Measurements from ENCODE around the gene TTC33.
"Not testable (repeated sequence)": the region's sequence is repeated elsewhere in the genome, so short reads cannot be mapped to it uniquely, and the experiment has no call there.

Gene TTC33

DNA sequence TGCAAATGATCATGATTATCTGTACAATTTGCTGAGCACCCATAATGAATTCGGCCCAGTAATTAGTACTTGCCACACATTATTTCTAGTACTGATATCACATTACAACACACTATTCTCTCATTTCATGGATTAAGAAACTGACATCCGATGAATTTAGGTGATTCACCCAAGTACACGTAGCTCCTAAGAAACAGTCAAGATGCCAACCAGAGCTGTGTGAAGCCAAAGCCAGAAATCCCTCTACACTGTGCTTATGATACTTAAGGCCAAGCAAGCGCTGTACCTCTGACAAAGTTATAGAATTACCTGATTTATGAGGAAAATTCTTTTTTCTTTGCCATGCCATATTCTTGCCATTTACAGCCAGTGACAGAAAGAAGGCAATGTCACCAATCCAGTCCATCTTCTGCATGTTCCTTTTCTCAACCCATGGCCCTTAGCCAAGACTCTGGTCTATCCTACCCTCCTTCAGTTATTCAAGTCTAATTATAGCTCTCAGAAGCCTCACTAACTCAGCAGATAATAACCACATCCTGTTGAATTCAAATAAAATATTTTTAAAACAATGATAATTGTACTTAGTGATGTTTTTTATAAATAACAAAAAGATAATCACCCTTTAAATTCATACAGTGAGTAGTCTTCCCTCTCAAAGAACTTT, 150.3 kb downstream of the TTC33 start:
- peak; percentile 28 for DNase-seq

- DNase-seq, result no peak
Observed at GRCh38 chr5:40603378-40603777, 152.4 kb downstream of the TTC33 start.

GRCh38 chr5:40601198-40601868, 154.4 kb downstream of the TTC33 start:
- DNase-seq, result no peak

DNA sequence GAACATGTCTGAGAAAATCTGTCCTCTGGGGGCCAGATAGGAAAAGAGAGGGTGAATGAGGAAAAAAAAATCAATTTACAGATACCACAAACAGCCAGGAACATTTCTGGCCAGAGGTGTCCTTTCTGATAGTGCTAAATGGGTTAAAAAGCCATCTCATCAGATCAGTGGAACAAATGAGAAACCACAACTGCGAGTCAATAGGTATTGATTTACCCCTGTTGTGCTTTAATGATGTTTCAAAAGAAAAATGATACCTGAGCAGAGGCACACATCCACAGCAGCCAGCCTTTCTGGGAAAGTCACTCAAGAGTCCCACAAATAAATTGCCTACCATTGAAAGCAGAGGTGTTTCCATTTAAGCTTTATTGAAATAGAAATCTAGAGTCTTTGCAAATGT, 155.4 kb downstream of the TTC33 start:
- DNase-seq, result no peak

DNA sequence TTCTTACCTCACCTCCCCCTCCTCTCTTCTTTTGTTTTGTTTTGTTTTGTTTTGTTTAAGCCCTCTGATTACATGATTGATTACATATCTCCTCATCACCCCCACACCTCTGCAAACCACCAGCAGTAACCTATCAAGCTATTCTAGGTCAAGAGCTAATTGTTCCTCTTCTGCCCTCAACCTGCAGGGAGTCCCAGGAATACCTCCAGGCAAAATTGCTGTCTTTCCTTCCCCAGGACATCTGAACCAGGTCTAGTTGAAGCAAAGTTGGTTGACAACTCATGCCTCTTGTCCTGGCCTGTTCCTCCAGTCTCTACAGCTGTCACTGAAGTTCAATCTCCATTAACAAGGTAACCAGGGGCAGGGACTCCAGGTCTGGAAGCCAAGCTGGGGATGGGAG, 156.1 kb downstream of the TTC33 start:
- no peak for DNase-seq

- no peak for DNase-seq
Observed at GRCh38 chr5:40594811-40595210, 160.9 kb downstream of the TTC33 start.

GRCh38 chr5:40591727-40592396, 163.9 kb downstream of the TTC33 start:
- DNase-seq, result not testable (repeated sequence)

DNA sequence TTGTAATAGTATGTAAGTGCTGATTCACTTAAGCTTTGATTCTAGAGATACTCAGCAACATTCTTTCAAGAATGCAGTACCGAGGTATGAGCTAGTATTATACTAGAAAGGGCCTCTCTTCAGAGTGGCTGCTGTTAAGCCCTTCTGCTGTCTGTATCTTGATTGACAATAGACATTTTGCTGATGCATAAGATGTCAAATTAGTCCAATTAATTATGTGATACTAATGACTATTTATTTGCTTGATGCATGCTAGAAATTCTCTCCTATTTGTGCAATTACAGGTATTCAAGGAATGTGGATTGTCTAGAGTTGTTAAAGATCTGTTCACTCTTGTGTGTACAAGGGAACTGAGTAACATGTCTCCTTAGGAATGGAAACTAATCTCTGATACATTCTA, 168.4 kb downstream of the TTC33 start:
- DNase-seq, result no peak

DNA sequence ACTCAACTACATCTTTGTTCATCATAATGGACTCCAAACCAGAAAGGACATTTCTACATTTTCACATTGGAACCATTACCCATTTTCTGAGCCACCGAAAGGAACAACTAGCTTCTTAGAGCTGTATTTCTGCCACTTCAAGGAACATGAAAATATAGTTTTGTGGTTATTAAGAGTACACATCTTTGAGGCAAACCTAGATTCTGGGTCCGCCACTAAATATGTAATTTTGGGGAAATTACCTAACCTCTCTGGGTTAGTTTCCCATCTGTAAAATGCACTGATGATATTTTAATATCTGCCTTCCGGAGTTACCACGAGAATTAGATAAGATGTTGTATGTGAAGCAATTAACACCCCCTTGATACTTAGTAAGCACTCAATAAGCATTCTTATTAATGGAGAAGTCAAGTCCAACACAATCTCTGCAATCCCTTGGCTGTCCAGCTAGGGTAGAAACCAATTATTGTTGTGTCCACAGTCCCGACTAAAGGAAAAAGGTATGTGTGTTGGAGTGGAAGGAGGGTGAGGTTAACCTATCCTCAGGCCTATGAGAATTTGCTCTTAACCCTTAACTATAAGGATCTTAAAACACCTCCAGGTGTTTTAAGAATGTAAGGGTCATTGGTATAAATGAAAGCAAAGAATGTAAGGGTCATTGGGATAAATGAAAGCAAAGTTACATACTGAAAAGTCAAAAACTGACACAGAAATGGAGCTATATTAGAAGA, 170.1 kb downstream of the TTC33 start:
- DNase-seq, result no peak

DNA sequence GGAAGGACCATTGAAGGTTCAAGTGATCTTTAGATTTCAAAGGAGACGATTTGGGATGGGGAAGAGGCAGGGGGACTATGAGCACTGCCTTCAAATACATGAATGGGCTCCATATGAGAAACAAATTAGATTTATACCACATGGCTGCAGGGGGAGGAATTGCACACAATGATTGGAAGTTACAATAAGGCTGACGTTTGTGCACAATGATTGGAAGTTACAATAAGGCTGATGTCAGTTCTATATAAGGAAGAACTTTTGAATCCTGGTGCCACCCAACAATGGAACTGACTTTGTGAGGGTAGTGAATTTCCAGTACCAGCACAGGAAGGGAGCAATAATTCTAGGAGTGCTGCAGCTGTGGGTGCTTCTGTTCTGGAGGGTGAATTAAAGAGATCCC, 171.7 kb downstream of the TTC33 start:
- DNase-seq, result no peak

- DNase-seq, result no peak
Observed at GRCh38 chr5:40578501-40579451, 177.0 kb downstream of the TTC33 start.

GRCh38 chr5:40577718-40578117, 178.0 kb downstream of the TTC33 start:
- DNase-seq, result no peak

DNA sequence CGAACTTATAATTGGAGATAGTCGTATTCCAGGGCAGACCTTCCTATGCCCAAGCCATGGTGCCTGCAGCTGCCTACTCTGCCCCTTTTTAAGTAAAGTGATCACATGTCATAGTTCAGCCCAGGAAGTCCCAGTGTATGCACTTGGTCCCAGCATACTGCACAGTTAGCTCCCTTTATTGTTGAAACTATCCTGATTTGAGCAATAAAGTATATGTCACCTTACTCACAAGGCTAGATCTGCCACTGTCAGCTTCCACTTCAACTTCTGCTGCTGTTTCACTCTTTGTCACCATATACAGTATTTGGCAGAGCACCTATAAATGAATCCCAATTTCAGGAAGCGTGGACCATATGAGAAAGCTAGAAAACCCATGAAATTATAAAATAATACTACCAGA, 179.8 kb downstream of the TTC33 start:
- DNase-seq, result no peak

DNA sequence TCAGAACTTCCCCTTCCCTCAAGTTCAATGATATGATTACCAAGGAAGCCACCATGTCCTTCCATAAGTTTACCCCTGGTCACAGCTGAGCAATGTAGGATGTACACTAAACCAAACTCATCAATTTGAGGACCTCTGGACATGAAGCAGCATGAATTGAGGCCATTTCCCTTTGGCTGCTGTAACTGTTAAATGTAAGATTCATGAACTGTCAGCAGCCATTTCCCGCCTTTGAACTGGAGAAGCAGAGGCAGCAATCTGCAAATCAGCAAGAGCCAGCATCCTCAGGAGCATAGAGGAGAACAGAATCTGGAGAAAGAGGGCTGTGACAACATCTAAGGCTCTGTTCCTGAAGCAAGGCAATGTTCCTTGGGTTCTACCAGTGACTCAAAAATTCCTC, 180.3 kb downstream of the TTC33 start:
- DNase-seq, result no peak

- no peak for DNase-seq
Observed at GRCh38 chr5:40572937-40573336, 182.8 kb downstream of the TTC33 start.

- DNase-seq, result no peak
Observed at GRCh38 chr5:40572391-40572790, 183.4 kb downstream of the TTC33 start.

DNA sequence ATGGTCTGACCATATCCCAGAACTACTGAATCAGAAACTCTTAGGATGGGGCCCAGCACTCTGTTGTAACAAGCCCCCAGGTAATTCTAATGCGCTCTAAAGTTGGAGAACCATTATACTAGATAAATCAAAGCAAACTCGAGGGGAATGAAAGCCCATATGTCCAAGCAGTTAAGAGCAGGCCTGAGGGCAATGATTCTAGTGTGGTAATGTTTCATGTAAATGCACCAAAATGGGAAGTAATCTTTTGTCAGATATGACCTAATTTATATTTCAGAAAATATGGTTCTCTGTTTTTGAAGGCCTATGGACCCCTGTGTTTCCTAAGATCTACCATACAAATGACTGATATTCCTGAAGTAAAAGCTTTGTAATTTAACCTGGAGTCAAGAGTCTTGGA, 184.0 kb downstream of the TTC33 start:
- no peak for DNase-seq

DNA sequence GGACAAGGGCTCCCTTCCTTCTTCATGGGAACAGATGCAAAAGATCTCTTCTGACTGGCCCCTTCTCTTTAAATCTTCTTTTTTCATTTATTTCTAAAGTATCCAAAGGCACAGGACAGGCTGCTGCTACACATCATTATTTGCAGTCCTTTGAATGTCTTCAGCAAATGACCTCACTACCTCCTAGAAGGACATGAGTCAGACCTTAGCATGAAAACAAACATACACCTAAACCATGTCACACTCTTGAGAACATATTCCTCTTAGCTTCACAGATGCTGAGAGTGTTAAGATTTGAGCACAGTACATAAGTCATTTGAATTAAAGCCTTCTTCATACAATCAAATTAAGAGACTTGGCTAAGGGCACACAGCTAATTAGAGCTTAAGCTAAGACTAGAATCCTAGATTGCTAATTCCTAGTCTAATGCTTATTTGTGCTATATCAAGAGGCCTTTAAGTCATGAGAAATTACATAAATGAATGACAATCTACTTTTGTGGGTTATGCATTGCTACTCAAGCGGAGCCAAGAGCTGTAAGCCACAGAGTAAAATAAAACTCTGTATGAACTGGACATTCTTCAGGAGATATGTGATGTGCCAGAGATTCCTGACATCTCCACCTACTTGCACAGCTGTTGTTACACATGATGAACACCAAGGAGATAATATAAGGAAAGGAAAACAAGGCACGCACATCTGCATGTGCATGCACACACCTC, 185.2 kb downstream of the TTC33 start:
- DNase-seq, result peak; percentile 38

DNA sequence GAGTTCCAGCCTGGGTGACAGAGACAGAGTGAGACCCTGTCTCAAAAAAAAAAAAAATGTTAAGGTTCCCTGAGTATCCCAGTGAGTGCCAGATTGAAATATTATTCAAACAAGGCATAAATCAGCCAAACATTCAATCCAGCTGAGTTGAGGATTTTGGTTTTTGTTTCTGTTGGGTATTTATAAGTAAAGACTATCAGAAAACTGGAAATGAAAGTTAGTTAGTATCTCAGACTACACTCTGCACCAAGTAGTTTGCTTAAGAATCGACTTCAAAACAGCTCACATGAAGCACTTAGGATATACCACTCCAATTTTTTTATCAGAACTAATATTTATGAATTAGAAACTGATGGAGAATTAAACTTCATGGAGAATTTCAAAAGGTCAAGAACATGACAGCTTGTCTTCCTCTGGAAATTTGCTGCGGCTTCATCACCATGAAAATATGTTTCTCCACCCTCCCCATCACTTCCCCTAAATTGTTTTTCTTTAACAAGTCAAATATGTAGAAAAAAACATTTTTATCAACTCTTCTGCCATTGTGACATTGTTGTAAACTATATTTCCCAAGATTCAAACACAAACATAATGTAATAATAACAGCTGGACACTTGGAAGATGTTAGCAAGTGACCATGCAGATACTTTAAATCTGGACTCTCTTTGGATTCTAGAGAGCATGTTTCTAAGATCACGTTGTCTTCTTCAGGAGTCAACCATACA, 186.1 kb downstream of the TTC33 start:
- DNase-seq, result no peak

DNA sequence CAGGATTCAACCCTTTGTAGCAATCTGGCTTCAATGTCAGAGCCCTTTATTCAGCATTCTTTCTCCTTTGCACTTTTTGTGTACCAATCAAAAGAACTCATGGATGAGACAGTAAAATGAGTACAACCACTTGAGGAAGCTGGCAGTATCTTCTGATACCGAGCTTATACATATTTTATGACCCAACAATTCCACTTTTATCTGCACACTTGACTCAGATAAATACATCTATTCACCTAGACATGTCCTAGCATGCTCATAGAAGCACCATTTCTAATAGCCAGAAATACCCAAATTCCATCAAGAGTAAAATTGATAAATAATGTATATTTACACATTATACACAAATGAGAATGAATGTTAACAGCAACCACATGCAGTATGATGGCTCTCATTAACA, 187.2 kb downstream of the TTC33 start:
- DNase-seq, result no peak

DNA sequence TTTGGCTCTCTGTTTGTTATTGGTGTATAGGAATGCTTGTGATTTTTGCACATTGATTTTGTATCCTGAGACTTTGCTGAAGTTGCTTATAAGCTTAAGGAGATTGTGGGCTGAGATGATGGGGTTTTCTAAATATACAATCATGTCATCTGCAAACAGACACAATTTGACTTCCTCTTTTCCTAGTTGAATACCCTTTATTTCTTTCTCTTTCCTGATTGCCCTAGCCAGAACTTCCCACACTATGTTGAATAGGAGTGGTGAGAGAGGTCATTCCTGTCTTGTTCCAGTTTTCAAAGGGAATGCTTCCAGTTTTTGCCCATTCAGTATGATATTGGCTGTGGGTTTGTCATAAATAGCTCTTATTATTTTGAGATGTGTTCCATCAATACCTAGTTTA, 192.6 kb downstream of the TTC33 start:
- not testable (repeated sequence) for DNase-seq
